ENCODE data around the gene CNTF.
A peak's percentile ranks its signal among the peaks of the same experiment; 100 is the strongest.

CNTF gene

GRCh38 chr11:58645854-58646253 is 23.4 kb downstream of the CNTF start:
- DNase-seq: no peak

GRCh38 chr11:58647141-58647699 is 24.8 kb downstream of the CNTF start:
- DNase-seq: no peak

GRCh38 chr11:58647866-58648265 is 25.4 kb downstream of the CNTF start:
- no peak for DNase-seq

GRCh38 chr11:58649623-58650022 is 27.2 kb downstream of the CNTF start:
- no peak for DNase-seq

GRCh38 chr11:58650496-58650895 is 28.0 kb downstream of the CNTF start:
- no peak for DNase-seq

- no peak for DNase-seq
These were observed 30.3 kb downstream of the CNTF start for GRCh38 chr11:58652726-58653280.

- peak; percentile 48 for DNase-seq
These were observed 31.8 kb downstream of the CNTF start for GRCh38 chr11:58654079-58654907.

- DNase-seq: no peak
These were observed 32.4 kb downstream of the CNTF start for GRCh38 chr11:58654908-58655296.

- no peak for DNase-seq
These were observed 33.9 kb downstream of the CNTF start for GRCh38 chr11:58656348-58656747.

GRCh38 chr11:58658623-58659022 is 36.2 kb downstream of the CNTF start:
- DNase-seq: no peak

GRCh38 chr11:58659404-58659803 is 36.9 kb downstream of the CNTF start:
- DNase-seq: no peak

- no peak for DNase-seq
These were observed 37.6 kb downstream of the CNTF start for GRCh38 chr11:58659910-58660570.

GRCh38 chr11:58671983-58672633 is 49.6 kb downstream of the CNTF start:
- no peak for DNase-seq

GRCh38 chr11:58674609-58675008 is 52.1 kb downstream of the CNTF start:
- DNase-seq: no peak
